Measurements from ENCODE around the gene ZNF385B.

The ZNF385B gene

DNA sequence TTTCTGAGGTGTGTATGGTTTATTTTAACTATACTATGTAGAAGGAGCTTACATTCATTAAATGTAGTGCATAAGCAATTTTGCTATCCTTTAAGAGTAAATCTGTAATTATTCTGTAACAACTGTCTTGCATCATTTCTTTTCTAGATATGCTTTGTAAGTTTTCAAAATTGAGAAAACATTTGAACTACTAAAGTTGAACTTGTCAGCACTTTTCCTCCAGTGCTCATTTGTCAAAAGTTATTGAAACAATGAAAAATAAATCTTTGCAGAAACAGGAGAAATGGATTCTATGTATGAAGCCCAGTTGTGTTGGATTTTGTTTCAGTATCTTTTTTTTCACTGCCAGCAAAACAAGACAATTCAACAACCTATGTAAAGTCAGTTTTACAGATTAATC lies 14.5 kb upstream of the ZNF385B start:
- TF ChIP-seq SIN3A (IDR thresholded peaks at IDR 0.05; ENCODE audit: borderline replicate concordance, insufficient read depth, low read length) (no peak), POLR2AphosphoS5 (IDR thresholded peaks at IDR 0.05; ENCODE audit: low read depth, low read length) (no peak), TAF1 (IDR thresholded peaks at IDR 0.05; ENCODE audit: borderline replicate concordance, insufficient read depth, low read length) (no peak)

DNA sequence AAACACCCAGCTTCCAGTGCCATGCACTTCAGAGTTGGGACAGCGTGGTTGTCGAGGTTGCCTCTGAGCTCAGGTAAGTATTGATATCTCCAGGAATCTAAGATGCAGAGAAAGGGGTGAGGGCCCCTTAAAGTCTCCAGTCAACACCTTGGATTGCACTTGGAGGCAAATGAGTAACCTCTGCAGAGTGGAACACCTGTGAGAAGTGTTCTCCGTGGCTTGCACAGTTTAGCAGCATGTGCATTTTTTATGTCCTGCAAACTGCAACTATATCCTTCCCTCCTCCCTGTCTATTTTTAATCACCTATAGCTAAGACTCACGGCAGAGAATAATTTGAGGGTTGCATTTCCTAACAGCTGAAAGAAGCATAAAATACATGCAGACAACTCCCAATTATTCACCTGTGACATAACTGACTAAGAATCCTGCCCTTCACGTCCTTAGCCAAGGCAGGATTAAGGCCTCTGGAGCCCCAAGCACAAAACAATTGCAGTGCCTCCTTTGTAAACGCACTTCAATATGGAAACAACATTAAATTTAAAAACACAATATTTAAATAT lies 1.6 kb upstream of the ZNF385B start:
- TF ChIP-seq FOXP2 (optimal IDR thresholded peaks at IDR 0.05; ENCODE audit: borderline replicate concordance, extremely low read depth, extremely low read length, insufficient read depth) (no peak), SIN3A (IDR thresholded peaks at IDR 0.05; ENCODE audit: borderline replicate concordance, insufficient read depth, low read length) (no peak), REST (IDR thresholded peaks at IDR 0.05; ENCODE audit: insufficient read depth in 1 of 2, low read depth in 2 of 2, low read length in 2 of 2) (no peak)

DNA sequence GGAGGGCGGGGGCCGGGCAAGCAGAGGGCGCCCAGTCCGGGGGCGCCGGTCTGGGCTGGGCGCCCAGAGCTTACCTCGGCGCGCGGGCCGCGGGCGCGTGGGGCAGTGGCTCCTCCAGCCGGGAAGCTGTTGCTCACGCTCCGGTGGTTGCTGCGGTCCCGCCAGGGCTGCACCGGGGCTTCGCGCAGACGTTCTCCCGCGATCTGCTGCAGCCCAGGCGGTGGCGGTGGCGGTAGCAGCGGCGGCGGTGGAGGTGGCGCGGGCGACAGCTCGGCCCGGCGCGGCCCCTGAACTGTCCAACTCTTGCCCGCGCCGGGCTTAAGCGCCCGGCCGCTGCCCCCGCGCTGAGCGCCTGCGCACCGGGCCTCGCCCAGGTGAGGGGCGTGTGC lies 391 bp downstream of the ZNF385B start:
- no peak for TF ChIP-seq TAF1 (IDR thresholded peaks at IDR 0.05; ENCODE audit: borderline replicate concordance, insufficient read depth, low read length)
- no peak for TF ChIP-seq SIN3A (IDR thresholded peaks at IDR 0.05; ENCODE audit: borderline replicate concordance, insufficient read depth, low read length)
- no peak for TF ChIP-seq REST (IDR thresholded peaks at IDR 0.05; ENCODE audit: insufficient read depth in 1 of 2, low read depth in 2 of 2, low read length in 2 of 2)
- no peak for TF ChIP-seq POLR2AphosphoS5 (IDR thresholded peaks at IDR 0.05; ENCODE audit: low read depth, low read length)
- no peak for TF ChIP-seq FOXP2 (optimal IDR thresholded peaks at IDR 0.05; ENCODE audit: borderline replicate concordance, extremely low read depth, extremely low read length, insufficient read depth)

- TF ChIP-seq REST (IDR thresholded peaks at IDR 0.05; ENCODE audit: insufficient read depth in 1 of 2, low read depth in 2 of 2, low read length in 2 of 2) (no peak), FOXP2 (optimal IDR thresholded peaks at IDR 0.05; ENCODE audit: borderline replicate concordance, extremely low read depth, extremely low read length, insufficient read depth) (no peak), SIN3A (IDR thresholded peaks at IDR 0.05; ENCODE audit: borderline replicate concordance, insufficient read depth, low read length) (no peak), POLR2AphosphoS5 (IDR thresholded peaks at IDR 0.05; ENCODE audit: low read depth, low read length) (no peak), TAF1 (IDR thresholded peaks at IDR 0.05; ENCODE audit: borderline replicate concordance, insufficient read depth, low read length) (no peak)
These were observed 971 bp downstream of the ZNF385B start for GRCh38 chr2:179860255-179861026.

DNA sequence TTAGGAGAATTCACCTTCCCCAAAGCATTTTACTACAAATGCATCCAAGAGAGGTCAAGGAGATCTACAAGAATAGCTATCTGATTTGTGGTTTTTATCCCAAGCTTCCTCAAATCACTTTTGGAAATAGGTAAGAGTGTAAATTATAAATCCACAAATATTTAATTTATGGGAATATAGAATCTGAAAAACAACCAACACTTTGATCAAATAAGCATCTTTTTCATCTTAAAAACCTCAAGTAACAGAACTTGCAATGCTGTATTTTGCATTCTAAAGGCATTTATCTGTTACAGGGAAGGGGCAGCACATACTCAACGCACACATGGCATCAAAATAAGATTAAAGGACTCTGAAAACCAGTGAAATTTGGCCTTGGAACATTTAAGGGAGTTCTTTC lies 1.9 kb downstream of the ZNF385B start:
- TF ChIP-seq SIN3A (IDR thresholded peaks at IDR 0.05; ENCODE audit: borderline replicate concordance, insufficient read depth, low read length) (no peak), REST (IDR thresholded peaks at IDR 0.05; ENCODE audit: insufficient read depth in 1 of 2, low read depth in 2 of 2, low read length in 2 of 2) (no peak), POLR2AphosphoS5 (IDR thresholded peaks at IDR 0.05; ENCODE audit: low read depth, low read length) (no peak), FOXP2 (optimal IDR thresholded peaks at IDR 0.05; ENCODE audit: borderline replicate concordance, extremely low read depth, extremely low read length, insufficient read depth) (no peak), TAF1 (IDR thresholded peaks at IDR 0.05; ENCODE audit: borderline replicate concordance, insufficient read depth, low read length) (no peak)
